ENCODE data around the gene PID1.

DNA sequence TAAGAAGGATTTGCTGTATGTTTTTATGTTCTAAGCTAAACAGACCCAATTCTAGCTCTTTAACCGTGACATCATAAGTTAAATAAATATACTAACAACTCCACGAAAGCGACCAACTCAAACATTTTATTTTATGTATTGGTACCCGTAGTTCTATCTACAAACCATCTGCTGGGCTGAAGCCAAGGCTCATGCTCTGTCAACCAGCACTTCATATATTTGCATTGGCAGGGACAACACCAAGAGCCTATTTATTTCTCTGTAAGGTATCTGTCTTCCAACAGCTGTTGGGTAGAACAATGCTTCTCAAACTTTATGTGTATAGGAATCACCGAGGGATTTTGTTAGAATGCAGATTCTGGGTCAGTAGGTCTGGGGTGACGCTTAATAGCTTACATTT lies 64.5 kb downstream of the PID1 start:
- TF ChIP-seq, protein P1, sequence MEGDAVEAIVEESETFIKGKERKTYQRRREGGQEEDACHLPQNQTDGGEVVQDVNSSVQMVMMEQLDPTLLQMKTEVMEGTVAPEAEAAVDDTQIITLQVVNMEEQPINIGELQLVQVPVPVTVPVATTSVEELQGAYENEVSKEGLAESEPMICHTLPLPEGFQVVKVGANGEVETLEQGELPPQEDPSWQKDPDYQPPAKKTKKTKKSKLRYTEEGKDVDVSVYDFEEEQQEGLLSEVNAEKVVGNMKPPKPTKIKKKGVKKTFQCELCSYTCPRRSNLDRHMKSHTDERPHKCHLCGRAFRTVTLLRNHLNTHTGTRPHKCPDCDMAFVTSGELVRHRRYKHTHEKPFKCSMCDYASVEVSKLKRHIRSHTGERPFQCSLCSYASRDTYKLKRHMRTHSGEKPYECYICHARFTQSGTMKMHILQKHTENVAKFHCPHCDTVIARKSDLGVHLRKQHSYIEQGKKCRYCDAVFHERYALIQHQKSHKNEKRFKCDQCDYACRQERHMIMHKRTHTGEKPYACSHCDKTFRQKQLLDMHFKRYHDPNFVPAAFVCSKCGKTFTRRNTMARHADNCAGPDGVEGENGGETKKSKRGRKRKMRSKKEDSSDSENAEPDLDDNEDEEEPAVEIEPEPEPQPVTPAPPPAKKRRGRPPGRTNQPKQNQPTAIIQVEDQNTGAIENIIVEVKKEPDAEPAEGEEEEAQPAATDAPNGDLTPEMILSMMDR (IDR thresholded peaks at IDR 0.05) = no peak
- no peak for TF ChIP-seq EZH2 (IDR thresholded peaks at IDR 0.05; ENCODE audit: borderline replicate concordance, insufficient read depth, low read depth, low read length, poor library complexity, severe bottlenecking)
